NCI-H82 treated with DMSO at 0.1 percent for 48 hours (cell line): ENCODE measurements around the gene POU3F3.

Experiments used
- DNase-seq: peaks from one replicate; lab custom pipeline; 2025; ENCODE audit not compliant: unreplicated experiment; lab: John Stamatoyannopoulos, UW

Gene POU3F3

GRCh38 chr2:104846786-104847585 is 6.9 kb upstream of the POU3F3 start:
- no peak for DNase-seq

DNA sequence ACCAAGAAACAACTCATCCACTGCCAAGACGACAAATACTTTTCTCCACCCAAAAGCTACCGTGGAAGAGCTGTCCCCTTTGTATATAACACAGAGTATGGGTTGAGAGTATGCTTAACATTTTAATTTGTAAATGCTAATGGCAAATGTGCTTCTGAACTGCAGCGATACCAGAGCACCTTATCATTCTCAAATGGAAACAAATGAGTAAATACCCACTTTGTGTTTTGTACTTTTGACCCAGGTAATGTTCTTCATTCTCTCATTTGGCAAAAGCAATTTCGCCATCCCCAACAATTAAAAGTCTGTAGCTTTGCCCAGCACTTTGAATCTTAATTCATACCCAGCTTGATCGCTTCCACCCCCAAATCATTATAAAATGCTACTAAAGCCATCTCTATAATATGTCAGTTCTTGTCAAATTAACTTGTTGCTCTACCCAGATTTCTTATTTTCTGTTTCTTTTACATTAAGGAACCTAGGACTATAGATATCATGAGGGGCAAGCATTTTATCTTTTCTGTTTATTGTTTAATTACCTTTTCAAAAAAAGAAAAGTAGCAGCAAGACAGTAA is 6.2 kb upstream of the POU3F3 start:
- no peak for DNase-seq

- no peak for DNase-seq
These were observed 5.4 kb upstream of the POU3F3 start for GRCh38 chr2:104848526-104848925.

GRCh38 chr2:104849101-104849500 is 4.8 kb upstream of the POU3F3 start:
- DNase-seq = no peak

GRCh38 chr2:104849618-104850141 is 4.2 kb upstream of the POU3F3 start:
- DNase-seq = no peak

DNA sequence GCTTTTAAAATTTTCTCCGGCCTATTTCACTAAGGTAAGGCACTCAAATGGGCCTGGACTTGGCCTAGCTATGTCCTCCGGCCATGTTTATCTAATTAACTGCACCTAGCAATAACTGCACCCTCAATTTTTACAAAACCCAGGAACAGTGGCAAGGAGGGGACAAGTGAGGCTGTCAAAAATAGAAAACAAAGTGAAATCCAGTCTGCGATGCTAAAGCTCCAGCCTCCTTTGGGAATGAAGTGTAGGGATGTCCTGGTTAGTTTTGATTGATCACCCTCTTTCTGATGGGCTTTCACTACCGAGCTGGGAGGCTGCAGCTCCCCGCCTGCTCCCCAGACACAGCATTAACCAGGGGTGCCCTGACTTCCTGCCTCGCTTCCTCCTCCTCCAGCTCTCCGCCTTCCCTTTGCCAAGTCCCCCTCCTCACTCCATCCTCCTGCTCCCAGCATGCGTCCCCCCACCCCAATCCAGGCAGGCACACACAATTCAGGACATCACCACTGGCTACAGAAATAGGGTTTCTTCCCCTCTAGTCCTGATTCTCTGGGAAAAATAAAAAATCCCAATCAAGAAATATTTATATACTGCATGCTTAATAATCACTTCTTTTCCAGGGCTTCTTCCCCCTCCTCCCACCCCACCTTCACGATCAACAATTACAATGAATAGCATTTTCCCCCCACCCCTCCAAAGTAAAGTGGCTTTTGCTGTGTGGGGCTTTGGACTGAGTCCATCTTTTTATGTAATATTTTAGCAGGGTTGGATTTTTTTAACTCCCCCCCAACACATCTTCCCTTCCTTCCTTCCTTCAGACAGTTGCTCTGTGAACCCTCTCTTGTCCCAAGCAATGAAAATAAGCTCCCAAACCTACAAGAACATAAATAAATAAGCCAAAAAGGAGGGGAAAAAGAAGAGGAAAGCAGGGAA is 3.3 kb upstream of the POU3F3 start:
- DNase-seq = no peak

- DNase-seq = no peak
These were observed 2.4 kb upstream of the POU3F3 start for GRCh38 chr2:104851291-104852089.

GRCh38 chr2:104852090-104852666 is 1.7 kb upstream of the POU3F3 start:
- DNase-seq = no peak

DNA sequence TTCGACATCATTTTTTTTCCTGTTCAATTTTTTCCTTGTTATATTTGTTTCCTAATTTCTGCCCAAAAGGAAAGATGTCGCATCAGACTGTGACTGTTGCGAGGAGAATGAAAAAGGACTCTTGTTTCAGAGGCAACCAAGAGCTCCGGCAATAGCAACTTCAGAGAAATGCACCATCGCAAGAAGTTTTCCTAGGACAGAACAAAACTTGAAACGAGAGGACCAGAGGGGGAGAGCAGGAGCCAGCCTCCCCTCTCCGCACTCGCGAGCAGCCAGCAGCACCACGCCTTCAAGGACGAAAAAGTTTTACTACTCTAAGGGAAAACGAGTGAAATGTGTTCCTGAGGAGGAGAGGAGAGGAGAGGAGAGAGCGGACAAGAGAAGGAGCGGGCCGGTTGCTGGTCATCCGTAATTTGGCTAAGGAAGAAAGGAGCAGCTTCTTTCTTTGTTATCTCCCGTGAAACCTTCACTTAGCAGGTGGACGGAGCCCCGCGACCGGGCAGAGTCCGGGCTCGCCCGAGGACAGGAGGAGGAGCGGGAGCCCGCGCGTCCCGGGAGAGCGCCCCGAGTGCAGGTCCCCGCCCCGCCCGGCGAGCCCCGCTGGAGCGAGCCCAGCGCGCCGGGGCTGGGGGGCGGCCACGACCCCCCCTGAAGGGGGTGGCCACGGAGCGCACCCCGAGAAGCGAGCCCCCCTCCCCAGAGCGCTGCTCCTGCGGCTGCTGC is 744 bp downstream of the POU3F3 start:
- no peak for DNase-seq

GRCh38 chr2:104855221-104856085 is 1.5 kb downstream of the POU3F3 start:
- no peak for DNase-seq

- DNase-seq = no peak
These were observed 2.4 kb downstream of the POU3F3 start for GRCh38 chr2:104856086-104856972.

DNA sequence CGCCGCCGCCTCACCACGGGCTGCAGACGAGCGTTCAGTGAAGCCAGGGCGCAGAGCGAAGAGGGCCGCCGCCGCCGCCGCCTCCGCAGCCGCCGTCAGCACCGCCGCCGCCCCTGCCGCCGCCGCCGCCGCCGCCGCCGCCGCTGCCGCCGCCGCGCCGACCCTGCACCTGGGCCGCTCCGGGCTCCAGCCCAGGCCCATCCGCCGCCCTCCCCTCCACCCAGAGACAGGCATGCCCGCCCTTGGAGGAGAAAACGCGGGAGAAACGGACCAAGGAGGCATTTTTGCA is 3.0 kb downstream of the POU3F3 start:
- DNase-seq = no peak

GRCh38 chr2:104857262-104858005 is 3.5 kb downstream of the POU3F3 start:
- DNase-seq = no peak

DNA sequence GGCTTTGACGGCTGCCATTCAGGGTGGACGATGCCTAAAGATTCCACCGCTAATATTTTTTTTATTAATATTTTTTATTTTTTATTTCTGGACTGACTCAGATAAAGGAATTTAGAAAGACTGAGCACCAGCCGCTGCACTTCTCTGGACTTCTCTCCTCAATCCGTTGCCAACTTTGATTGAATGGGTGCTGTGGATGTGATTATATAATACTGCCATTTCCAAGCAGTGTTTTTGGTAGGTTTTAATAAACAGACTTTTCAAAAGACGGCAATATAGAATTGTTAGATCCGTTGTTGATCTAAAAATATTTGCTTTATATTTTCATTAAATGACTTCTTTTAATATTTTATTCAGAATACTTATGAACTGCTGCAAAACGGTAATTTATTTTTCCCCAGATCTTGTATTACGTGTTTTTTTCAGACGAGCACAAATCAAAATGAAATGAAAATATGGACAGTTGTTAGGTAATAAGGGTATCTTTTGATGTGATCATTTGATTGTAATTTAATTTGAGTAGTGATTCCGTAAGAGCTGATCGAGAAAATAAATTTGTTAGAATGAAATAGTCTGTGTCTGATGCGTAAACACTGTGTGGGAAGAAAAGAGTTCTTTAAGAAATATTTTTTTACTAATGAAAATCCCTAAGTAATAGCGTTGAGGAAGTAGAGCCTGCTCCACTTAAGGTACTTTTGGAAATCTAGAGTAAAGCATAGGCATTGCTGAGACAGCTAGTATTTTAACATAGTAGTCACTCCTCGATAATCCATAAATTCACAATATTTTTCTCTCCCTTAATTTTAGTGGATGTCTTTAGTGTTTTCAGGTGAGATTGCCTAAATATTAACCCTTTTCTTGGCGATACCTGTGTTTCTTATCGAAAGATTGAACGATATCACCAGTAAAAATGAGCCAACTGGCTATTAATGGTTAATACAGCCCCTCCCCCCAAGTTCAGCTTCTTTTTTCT is 4.4 kb downstream of the POU3F3 start:
- DNase-seq = peak; percentile 17

DNA sequence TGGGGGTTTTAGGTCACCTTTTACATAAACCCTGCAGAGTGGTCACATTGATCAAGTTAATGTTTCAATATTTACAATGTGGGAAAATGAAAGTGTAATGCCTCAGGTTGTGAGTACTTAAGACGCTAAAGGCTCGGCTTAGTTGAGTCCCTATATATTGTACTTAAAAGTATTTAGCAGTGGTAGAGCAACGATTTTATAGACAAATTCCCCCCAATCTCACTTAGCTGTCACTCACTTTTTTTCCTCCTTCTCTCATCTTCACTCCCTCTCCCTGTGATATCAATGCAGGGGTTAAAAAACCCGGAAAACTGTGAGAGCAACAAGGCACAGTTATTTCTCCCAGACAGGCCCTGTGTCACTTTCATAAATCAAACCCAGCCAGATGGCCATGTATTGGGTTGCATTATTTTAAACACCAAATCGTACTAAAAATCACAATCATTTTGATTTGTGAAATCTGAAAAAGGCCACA is 5.4 kb downstream of the POU3F3 start:
- no peak for DNase-seq
